HG02642 (cell line): Measurements from ENCODE around the gene TOGARAM1.

ENCODE experiments used
- ATAC-seq: cut with Tn5 transposase; IDR thresholded peaks from one replicate; pipeline ENCODE4 v1.9.1; 2021; ENCODE audit warnings: mild to moderate bottlenecking; ENCODE audit not compliant: unreplicated experiment, poor library complexity

TOGARAM1 gene

GRCh38 chr14:44961554-44962333 lies at the start of gene TOGARAM1, which contains the start of gene KLHL28:
TSS of gene TOGARAM1 (plus strand) at chr14:44962190. CDS start at chr14:44962422, 232 bp downstream.
TSS of gene KLHL28 (minus strand) at chr14:44961947. CDS start at chr14:44945928, 16,019 bp downstream.
- peak; percentile 92 for ATAC-seq

- ATAC-seq, result no peak
Observed at GRCh38 chr14:44914849-44915248, 47.1 kb upstream of the TOGARAM1 start.

GRCh38 chr14:44928793-44929192 lies 33.2 kb upstream of the TOGARAM1 start:
- ATAC-seq, result no peak

- ATAC-seq, result no peak
Observed at GRCh38 chr14:44935155-44935554, 26.8 kb upstream of the TOGARAM1 start.

GRCh38 chr14:44937547-44937946 lies 24.4 kb upstream of the TOGARAM1 start:
- no peak for ATAC-seq

GRCh38 chr14:44940211-44940610 lies 21.8 kb upstream of the TOGARAM1 start:
- ATAC-seq, result no peak

- no peak for ATAC-seq
Observed at GRCh38 chr14:44940944-44941343, 21.0 kb upstream of the TOGARAM1 start.

GRCh38 chr14:44941591-44941990 lies 20.4 kb upstream of the TOGARAM1 start:
- ATAC-seq, result no peak

GRCh38 chr14:44942436-44942835 lies 19.6 kb upstream of the TOGARAM1 start:
- no peak for ATAC-seq

GRCh38 chr14:44944107-44944506 lies 17.9 kb upstream of the TOGARAM1 start:
- no peak for ATAC-seq

GRCh38 chr14:44945264-44945663 lies 16.7 kb upstream of the TOGARAM1 start:
- ATAC-seq, result no peak

- ATAC-seq, result no peak
Observed at GRCh38 chr14:44951051-44951450, 10.9 kb upstream of the TOGARAM1 start.

GRCh38 chr14:44952391-44953110 lies 9.4 kb upstream of the TOGARAM1 start:
- ATAC-seq, result no peak

- no peak for ATAC-seq
Observed at GRCh38 chr14:44954750-44955149, 7.2 kb upstream of the TOGARAM1 start.

- ATAC-seq, result no peak
Observed at GRCh38 chr14:44955528-44955927, 6.5 kb upstream of the TOGARAM1 start.

GRCh38 chr14:44956866-44957265 lies 5.1 kb upstream of the TOGARAM1 start:
- no peak for ATAC-seq

- ATAC-seq, result no peak
Observed at GRCh38 chr14:44959538-44959937, 2.5 kb upstream of the TOGARAM1 start.

- no peak for ATAC-seq
Observed at GRCh38 chr14:44960146-44960545, 1.8 kb upstream of the TOGARAM1 start.

GRCh38 chr14:44960646-44961045 lies 1.3 kb upstream of the TOGARAM1 start:
- ATAC-seq, result no peak

GRCh38 chr14:44961151-44961553 lies 838 bp upstream of the TOGARAM1 start:
- peak; percentile 20 for ATAC-seq

- ATAC-seq, result peak; percentile 37
Observed at GRCh38 chr14:44962334-44963043, 499 bp downstream of the TOGARAM1 start.
